ENCODE measurements around the gene PDLIM7.
A peak's percentile ranks its signal among the peaks of the same experiment; 100 is the strongest.

PDLIM7 gene

DNA sequence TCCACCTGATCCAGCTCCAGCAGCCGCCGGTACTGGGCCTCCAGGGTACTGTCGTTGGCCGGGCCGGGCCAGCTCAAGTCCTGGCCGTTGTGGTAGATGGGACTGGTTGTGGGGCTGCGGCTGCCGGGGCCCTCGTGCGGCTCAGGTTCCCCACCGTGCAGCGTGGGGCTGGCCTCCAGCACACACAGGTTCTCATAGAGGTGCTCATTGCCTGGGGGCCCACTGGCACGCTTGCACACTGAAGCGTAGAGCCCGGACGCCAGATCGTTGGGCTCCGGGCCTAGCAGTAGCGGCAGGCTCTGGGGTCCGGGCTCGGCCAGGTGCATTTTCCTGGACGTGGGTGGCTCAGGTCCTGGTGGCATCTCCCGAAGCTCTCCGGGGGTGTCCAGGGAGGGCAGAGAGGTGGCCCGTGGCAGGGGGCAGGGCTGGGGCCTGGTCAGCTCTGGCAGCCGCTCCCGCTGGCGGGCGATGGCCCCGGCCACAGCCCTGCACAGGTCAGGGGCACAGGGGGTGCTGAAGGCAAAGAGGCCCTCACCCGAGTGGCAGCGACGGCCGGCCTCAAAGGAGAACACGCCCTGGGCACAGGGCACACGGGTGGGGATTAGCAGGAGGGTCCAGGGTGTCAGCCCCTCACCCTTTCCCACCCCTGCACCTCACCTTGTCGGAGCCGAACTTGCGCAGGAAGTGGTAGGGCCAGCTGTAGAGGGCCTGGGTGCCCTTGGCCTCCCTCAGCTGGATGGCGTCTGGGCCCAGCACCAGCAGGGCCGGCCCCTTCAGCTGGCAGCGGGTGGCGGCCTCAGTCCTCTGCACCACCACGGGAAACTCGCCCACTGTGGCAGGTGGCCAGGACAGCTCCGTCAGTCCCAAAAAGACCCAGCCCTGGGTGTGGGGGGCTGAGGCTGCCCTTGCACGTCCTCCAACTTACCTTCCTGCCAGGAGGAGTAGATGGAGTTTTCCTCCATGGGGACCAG, 7.0 kb upstream of the PDLIM7 start:
- DNase-seq: no peak

GRCh38 chr5:177503351-177504085, 6.1 kb upstream of the PDLIM7 start:
- DNase-seq: no peak

DNA sequence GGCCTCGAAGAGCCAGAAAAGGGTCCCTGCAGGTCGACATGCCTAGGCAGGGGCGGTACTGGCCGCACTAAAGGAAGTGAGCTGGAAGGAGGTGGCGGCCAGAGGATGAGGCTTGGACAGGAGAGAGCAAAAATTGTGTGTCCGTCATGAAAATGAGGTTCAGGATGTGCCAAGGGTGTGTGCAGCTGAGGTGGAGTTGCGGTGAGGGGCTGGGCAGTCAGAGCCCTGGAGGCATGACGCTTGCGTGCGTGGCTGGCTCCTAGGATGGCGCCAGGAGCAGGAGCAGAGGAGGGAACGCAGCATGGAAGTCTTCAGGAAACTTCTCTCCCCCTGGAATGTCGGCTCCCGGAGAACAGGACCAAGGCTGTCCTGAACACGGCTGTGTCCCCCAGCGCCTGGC, 5.5 kb upstream of the PDLIM7 start:
- no peak for DNase-seq

GRCh38 chr5:177501874-177502678, 4.7 kb upstream of the PDLIM7 start:
- no peak for DNase-seq

GRCh38 chr5:177500685-177501522, 3.5 kb upstream of the PDLIM7 start:
- DNase-seq: peak; percentile 89

DNA sequence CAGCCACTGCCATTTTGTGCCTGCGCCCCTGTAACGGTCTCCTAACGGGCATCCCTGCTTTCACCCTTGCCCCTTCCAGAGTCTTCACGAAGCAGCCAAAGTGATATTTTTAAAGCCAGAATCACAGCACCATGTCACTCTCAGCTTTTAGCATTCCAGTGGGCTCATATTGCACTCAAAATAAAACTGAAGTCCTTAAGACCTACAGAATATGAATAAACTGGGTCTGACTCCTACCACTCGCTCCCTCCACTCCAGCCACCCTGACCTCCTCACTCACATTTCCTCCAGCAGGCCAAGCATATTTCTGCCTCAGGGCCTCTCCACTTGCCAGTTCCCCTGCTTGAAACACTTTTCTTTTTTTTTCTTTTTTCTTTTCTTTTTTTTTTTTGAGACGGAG, 2.4 kb upstream of the PDLIM7 start:
- no peak for DNase-seq

DNA sequence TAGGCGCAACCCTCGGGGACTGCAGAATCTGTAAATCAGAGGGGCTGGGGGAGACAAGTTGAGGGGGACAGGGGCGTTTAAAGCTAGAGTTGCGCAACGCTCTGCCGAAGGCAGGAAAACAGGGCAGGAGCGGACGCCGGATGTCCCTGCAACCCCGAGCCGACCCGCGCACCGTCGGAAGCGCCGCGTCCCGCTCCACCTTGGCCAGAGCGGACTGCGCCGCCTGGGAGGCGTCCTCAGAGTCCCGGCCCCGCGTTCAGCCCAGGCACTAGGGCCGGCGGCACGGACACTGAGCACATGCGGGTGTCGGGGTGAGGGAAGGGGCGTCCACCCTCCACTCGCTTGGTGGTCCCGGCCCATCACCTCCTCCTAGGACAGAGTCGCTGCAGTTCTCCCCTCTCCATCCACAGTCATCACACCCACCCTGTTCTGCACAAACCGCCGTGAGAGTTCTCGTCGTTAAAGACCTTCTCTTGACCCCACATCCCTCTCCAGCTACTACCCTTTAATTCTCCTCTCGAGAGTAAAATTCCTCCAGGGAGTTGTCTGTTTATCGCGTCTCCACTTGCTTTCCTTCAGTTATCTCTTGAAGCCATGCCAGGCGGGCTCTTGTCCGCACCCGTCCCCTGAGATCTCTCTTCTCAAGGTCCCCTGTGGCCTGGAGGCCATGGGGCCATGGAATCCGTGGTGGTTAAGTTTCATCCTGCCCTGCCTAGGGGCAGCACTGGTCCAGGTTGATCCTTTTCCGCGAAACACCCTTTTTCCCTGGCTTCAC, 796 bp upstream of the PDLIM7 start:
- DNase-seq: no peak

DNA sequence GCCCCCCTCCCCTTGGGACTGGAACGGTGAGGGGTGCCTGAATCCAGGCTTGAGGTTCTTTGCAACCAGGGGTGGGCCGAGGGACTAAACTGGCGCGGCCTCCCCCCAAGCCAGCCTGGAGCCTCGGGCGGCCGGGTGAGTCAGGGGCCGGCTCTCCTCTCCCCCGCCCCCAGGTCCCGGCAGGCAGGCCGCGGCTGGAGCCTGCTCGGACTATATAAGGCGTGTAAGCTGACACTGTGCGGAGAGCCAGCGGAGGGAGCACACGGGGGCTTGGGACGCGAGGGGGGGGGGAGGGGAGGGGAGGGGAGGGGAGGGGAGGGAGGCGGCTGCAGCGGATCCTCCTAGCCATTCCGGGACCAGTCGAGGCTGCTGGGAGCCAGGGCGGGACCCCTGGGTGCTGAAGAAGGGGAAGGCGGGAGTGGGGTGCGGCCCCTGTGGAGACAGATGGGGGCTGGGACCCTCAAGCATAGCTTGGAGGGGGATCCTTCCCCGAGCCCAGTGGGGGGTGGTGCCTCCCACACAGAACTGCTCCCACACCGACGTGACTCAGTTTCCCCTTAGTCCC, 595 bp downstream of the PDLIM7 start:
- peak; percentile 60 for DNase-seq

- DNase-seq: peak; percentile 30
Measured at GRCh38 chr5:177496070-177496726, 1.2 kb downstream of the PDLIM7 start.

GRCh38 chr5:177495243-177496060, 2.0 kb downstream of the PDLIM7 start:
- DNase-seq: no peak

- no peak for DNase-seq
Measured at GRCh38 chr5:177494346-177495195, 2.8 kb downstream of the PDLIM7 start.

- no peak for DNase-seq
Measured at GRCh38 chr5:177493795-177494345, 3.5 kb downstream of the PDLIM7 start.

DNA sequence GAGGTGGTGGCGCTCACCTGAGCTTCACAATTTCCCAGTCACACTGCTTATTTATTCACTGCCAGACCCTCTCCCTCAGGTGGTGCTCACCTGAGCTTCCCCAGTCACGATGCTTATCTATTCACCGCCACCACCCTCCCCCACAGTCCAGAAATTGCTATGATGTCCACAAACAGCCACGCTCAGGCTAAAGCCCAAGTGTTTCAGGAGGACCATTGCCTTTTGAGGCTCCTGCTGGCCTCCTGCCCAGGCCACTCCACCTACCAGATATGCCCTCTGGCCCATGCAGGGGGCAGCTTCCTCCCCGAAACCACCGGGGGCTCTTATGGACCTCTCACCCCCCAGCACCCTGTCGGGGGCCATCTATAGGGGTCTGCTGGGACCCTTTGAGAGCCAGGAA, 4.6 kb downstream of the PDLIM7 start:
- DNase-seq: no peak

GRCh38 chr5:177491983-177492746, 5.2 kb downstream of the PDLIM7 start:
- DNase-seq: no peak

- no peak for DNase-seq
Measured at GRCh38 chr5:177491429-177491945, 5.9 kb downstream of the PDLIM7 start.

DNA sequence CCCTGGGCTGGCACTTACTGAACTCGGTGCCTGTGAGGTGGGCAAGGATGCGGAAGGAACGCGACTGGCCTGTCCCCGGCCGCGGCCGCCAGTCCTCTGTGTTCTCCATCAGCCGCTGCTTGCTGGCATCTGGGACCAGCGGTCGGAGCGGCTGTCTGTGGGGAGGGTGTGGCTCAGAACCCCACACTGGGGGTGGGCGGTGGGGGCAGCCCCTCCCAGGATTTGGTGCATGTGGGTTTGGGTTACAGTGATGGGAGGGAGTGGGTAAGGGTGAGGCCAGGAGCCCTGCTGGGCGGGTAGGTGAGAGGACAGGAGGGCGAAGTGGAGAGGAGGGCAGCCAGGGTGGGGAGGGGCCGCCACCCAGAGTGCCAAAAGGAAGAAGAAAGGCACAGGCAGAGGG, 6.4 kb downstream of the PDLIM7 start:
- DNase-seq: no peak

DNA sequence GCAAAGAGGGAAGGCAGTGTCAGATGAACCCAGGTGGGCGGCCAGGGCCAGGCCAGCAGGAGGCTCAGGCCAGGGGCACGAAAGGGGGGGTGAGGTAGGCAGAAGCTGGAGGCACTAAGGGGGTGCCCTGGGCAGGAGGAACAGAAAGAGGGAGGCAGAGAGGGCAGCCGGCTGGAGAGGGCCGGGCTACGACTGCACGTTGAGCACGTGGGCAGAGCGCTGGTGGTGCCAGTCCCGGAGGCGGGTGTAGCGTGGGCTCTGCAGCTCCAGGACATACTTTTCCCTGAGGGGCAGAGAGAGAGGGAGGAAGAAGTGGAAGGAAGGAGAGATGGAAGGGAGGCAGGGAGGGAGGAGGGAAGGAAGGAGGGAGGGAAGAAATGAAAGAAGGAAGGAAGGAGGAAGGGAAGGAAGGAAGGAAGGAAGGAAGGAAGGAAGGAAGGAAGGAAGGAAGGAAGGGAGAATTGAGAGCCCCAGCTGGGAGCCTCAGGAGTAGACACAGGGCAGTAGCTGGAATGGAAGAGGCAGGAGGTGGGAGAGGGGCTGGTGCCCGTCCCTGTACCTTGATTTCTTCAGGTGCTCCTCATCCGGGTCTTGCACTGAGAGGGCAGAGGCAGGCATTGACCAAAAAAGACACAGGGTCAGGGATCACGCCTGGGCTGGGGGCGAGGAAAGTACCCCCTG, 7.0 kb downstream of the PDLIM7 start:
- DNase-seq: no peak

Measured in NCI-H345 (cell line).